GM10248 (cell line): ENCODE results near the gene IMMP2L.

Source experiments
- CTCF ChIA-PET: fragments of 300-600 bp; sonication (Branson Sonifier 250); formaldehyde crosslinking; extraction: SDS; loops from one replicate; lab custom pipeline; 2021; ENCODE audit warnings: antibody characterized with exemption; lab: Yijun Ruan, JAX
- POLR2A ChIA-PET: fragments of 350-650 bp; sonication (Branson Sonifier 250); formaldehyde crosslinking; extraction: SDS; loops from one replicate; lab custom pipeline; 2020; ENCODE audit warnings: antibody characterized with exemption; lab: Yijun Ruan, JAX
- DNase-seq: peaks from one replicate; pipeline ENCODE4 v3.0.0; 2012; ENCODE audit errors: extremely low spot score
- CTCF ChIP-seq: IDR thresholded peaks from 2 replicates; pipeline ENCODE4 v1.5.1; 2012; ENCODE audit warnings: mild to moderate bottlenecking, low read depth; ENCODE audit errors: extremely low read depth, missing control alignments, control extremely low read depth

The IMMP2L gene

DNA sequence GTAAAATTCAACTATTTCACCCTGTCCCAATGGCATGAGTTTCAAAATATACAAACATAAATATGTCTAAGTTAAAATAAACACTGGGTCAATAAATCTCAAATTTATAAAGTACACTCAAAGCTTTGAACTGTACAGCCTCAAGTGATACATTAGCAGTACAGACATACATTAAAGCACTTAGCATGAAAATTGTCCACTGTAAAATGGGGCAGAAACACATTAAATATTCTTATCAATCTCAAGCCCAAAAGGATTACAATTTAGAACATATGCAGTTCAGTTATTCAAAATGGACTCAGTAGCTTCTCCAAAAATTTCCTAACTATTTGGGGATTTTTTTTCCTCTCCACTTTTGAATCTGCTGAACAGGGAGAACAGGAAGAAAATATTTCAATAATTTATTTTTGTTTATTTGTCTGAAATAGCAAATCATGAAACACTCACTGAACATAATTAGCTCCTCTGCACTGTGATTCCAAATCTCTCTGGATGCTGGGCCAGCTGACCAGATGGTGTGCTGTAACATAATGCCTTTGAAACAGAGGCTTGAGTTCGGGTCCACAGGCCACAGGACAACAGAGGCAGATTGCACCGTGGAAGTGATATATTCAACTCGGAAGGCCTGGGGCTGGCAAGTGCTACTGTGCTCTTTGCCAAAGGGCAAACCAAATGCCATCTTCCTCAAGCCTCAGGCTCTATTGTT lies 720.3 kb downstream of the IMMP2L start:
- CTCF ChIA-PET = no interaction called here
- POLR2A ChIA-PET = no interaction called here
- DNase-seq = no peak
- TF ChIP-seq CTCF = no peak

DNA sequence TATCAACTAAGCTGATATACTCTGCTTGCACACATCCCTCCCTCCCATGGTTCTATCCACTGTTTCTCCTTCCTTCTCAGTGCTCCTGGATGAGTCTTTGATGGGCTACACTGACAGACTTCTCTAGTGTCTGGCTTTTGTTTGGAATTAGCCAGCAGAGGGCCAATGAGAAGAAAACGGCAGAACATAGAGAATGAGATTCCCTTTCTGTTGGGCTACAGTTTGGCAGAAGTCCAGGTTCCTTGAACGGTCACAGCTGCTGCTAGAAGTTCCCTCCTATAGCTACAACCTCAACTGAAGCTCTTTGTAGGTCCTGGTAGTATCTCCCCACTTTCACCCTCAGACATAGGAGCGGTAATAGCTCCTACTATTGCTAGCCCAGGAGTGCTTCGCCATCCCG lies 722.4 kb downstream of the IMMP2L start:
- no peak for TF ChIP-seq CTCF
- POLR2A ChIA-PET = no interaction called here
- DNase-seq = no peak
- CTCF ChIA-PET = no interaction called here

GRCh38 chr7:110835849-110836248 lies 726.4 kb downstream of the IMMP2L start:
- ChIA-PET CTCF (no interaction called here), POLR2A (no interaction called here)
- no peak for DNase-seq
- no peak for TF ChIP-seq CTCF

- CTCF ChIA-PET = interaction anchor here (1.1 kb wide), 1 partner anchor 12 kb away, joined by 3 read pairs; no protein-coding TSS in a partner anchor
- TF ChIP-seq CTCF = no peak
- POLR2A ChIA-PET = no interaction called here
- no peak for DNase-seq
These were observed 727.1 kb downstream of the IMMP2L start for GRCh38 chr7:110835218-110835617.

DNA sequence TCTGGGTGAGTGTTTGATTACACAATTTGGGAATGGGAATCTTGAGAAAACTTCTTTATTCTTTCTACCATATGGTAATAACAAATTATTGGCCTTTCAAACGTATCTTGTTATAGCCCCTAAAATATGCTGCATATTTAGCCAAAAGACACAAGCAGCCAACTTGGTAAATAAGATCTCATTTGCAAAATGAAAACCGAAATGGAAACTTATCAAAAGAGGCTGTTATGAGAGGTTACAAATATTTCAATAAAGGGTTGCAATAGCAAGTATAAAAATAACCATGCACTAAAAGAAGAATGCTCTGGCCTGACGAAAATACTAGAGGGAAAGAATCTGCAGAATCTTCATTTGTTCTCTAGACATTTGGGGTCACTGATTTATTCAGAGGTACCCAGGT lies 730.9 kb downstream of the IMMP2L start:
- no peak for TF ChIP-seq CTCF
- ChIA-PET CTCF (interaction anchor here (1.1 kb wide), 1 partner anchor 10 kb away, joined by 3 read pairs; no protein-coding TSS in a partner anchor), POLR2A (no interaction called here)
- DNase-seq = no peak

GRCh38 chr7:110830778-110831177 lies 731.5 kb downstream of the IMMP2L start:
- no peak for DNase-seq
- CTCF ChIA-PET = interaction anchor here (1.1 kb wide), 1 partner anchor 10 kb away, joined by 3 read pairs; no protein-coding TSS in a partner anchor
- POLR2A ChIA-PET = no interaction called here
- no peak for TF ChIP-seq CTCF
